KMS-11 (cell line): ENCODE data around the gene IQSEC1.

ENCODE experiments used
- H2AFZ ChIP-seq: fragments of 200-600 bp; sonication (generic); 2 replicates; pipeline ENCODE4 v1.6.1; 2016; ENCODE audit warnings: antibody characterized with exemption, mixed run types, low read depth
- H3K27ac ChIP-seq: fragments of 200-600 bp; sonication (generic); 2 replicates; pipeline ENCODE4 v1.6.1; 2016; ENCODE audit warnings: mild to moderate bottlenecking, mixed run types
- H3K27me3 ChIP-seq: fragments of 200-600 bp; sonication (generic); 2 replicates; pipeline ENCODE4 v1.6.1; 2017; ENCODE audit warnings: mild to moderate bottlenecking, low read depth, mixed run types, moderate library complexity; ENCODE audit not compliant: insufficient read depth
- H3K36me3 ChIP-seq: fragments of 200-600 bp; sonication (generic); 2 replicates; pipeline ENCODE4 v1.6.1; 2017; ENCODE audit warnings: mild to moderate bottlenecking, mixed run types; ENCODE audit not compliant: insufficient read depth
- H3K4me1 ChIP-seq: fragments of 200-600 bp; sonication (generic); 2 replicates; pipeline ENCODE4 v1.6.1; 2016; ENCODE audit warnings: mild to moderate bottlenecking, low read depth, mixed run types; ENCODE audit not compliant: poor library complexity, severe bottlenecking
- H3K4me2 ChIP-seq: fragments of 200-600 bp; sonication (generic); 2 replicates; pipeline ENCODE4 v1.7.0; 2016; ENCODE audit warnings: mild to moderate bottlenecking, mixed run types
- H3K4me3 ChIP-seq: fragments of 200-600 bp; sonication (generic); IDR thresholded peaks from 2 replicates; pipeline ENCODE4 v1.6.1; 2017; ENCODE audit warnings: low read depth, low read length, mixed read lengths; ENCODE audit not compliant: insufficient read depth
- H3K79me2 ChIP-seq: fragments of 200-600 bp; sonication (generic); 2 replicates; pipeline ENCODE4 v1.6.1; 2016; ENCODE audit warnings: low read depth, mixed run types; ENCODE audit not compliant: insufficient read depth
- H3K9ac ChIP-seq: fragments of 200-600 bp; sonication (generic); 2 replicates; pipeline ENCODE4 v1.6.1; 2016; ENCODE audit warnings: mild to moderate bottlenecking, mixed run types
- H4K20me1 ChIP-seq: fragments of 200-600 bp; sonication (generic); 2 replicates; pipeline ENCODE4 v1.6.1; 2016; ENCODE audit warnings: mild to moderate bottlenecking, mixed run types; ENCODE audit not compliant: insufficient read depth
- CTCF ChIP-seq: fragments of 200-600 bp; sonication (generic); conservative IDR thresholded peaks from 2 replicates; pipeline ENCODE4 v1.6.1; 2017; ENCODE audit warnings: low read depth, mild to moderate bottlenecking, antibody characterized with exemption, low read length, moderate library complexity, mixed read lengths

The IQSEC1 gene

GRCh38 chr3:13046569-13047274 is 26.5 kb downstream of the IQSEC1 start:
- Histone ChIP-seq H3K27ac (no peak overlapping the region), H3K27me3 (no peaks in the 10 kb centered on the region), H2AFZ (no peak overlapping the region), H4K20me1 (no peaks in the 10 kb centered on the region), H3K9ac (no peak overlapping the region), H3K4me2 (no peak overlapping the region), H3K79me2 (no peaks in the 10 kb centered on the region), H3K4me3 (no peak overlapping the region), H3K4me1 (no peaks in the 10 kb centered on the region), H3K36me3 (no peaks in the 10 kb centered on the region)
- no peak for TF ChIP-seq CTCF

- Histone ChIP-seq H2AFZ (no peak overlapping the region), H4K20me1 (no peaks in the 10 kb centered on the region), H3K79me2 (no peaks in the 10 kb centered on the region), H3K27me3 (no peaks in the 10 kb centered on the region), H3K4me1 (peaks cover 3% of the 10 kb centered on the region), H3K9ac (no peak overlapping the region), H3K27ac (no peak overlapping the region), H3K4me2 (no peak overlapping the region), H3K4me3 (no peak overlapping the region), H3K36me3 (no peaks in the 10 kb centered on the region)
- TF ChIP-seq CTCF: no peak
Measured at GRCh38 chr3:13045904-13046568, 27.2 kb downstream of the IQSEC1 start.

- H3K4me2 ChIP-seq: no peak overlapping the region
Measured at GRCh38 chr3:13045241-13045903, 27.9 kb downstream of the IQSEC1 start.

More at GRCh38 chr3:13045241-13045903, 27.9 kb downstream of the IQSEC1 start:
- Histone ChIP-seq H4K20me1 (no peaks in the 10 kb centered on the region), H3K4me3 (no peak overlapping the region), H3K27ac (no peak overlapping the region), H3K9ac (no peak overlapping the region), H2AFZ (no peak overlapping the region), H3K36me3 (no peaks in the 10 kb centered on the region), H3K4me1 (peaks cover 9% of the 10 kb centered on the region), H3K79me2 (no peaks in the 10 kb centered on the region), H3K27me3 (no peaks in the 10 kb centered on the region)
- TF ChIP-seq CTCF: no peak
